ENCODE data around the gene TBCD. TPM values are rescaled to one million over a fixed set of nuclear protein-coding genes. Genes with fewer than 3 reads are reported as not detected.

The TBCD gene
- total and polyA plus RNA-seq, 9 of the 15 experiments (the other 6 are each of a cell fraction or from before 2014, with no cell fraction given), result 8.9 to 98.5 (median 28.0) TPM

GRCh38 chr17:82863941-82864712 lies 112.3 kb downstream of the TBCD start (continued):
- TF ChIP-seq NKRF (IDR thresholded peaks at IDR 0.05; ENCODE audit: borderline replicate concordance) (no peak), PHF21A (IDR thresholded peaks at IDR 0.05; ENCODE audit: borderline replicate concordance, low read depth) (no peak), ZNF124 (CRISPR knock-in tag; IDR thresholded peaks at IDR 0.05) (no peak), POLR2AphosphoS5 (IDR thresholded peaks at IDR 0.05; ENCODE audit: control insufficient read depth, insufficient read depth, low read depth, low read length) (no peak), BRCA1 (IDR thresholded peaks at IDR 0.05) (no peak), BRCA1 (CRISPR knock-in tag; IDR thresholded peaks at IDR 0.05) (no peak), MAFF (IDR thresholded peaks at IDR 0.05; ENCODE audit: low read length) (peak; percentile 47; the same call in 1 of the 2 replicates), CTBP1 (IDR thresholded peaks at IDR 0.05; ENCODE audit: borderline replicate concordance) (no peak), SRSF1 (IDR thresholded peaks at IDR 0.05; ENCODE audit: low read depth, low read length) (no peak), TOE1 (IDR thresholded peaks at IDR 0.05; ENCODE audit: borderline replicate concordance) (no peak), TOE1 (CRISPR knock-in tag; IDR thresholded peaks at IDR 0.05; ENCODE audit: borderline replicate concordance, low read depth) (no peak), ZBTB7A (IDR thresholded peaks at IDR 0.05; ENCODE audit: borderline replicate concordance, control insufficient read depth, low read depth, low read length) (no peak; the same call in 1 of the 2 replicates), RERE (CRISPR knock-in tag; IDR thresholded peaks at IDR 0.05; ENCODE audit: borderline replicate concordance) (no peak)
- TF ChIP-seq, protein P1, sequence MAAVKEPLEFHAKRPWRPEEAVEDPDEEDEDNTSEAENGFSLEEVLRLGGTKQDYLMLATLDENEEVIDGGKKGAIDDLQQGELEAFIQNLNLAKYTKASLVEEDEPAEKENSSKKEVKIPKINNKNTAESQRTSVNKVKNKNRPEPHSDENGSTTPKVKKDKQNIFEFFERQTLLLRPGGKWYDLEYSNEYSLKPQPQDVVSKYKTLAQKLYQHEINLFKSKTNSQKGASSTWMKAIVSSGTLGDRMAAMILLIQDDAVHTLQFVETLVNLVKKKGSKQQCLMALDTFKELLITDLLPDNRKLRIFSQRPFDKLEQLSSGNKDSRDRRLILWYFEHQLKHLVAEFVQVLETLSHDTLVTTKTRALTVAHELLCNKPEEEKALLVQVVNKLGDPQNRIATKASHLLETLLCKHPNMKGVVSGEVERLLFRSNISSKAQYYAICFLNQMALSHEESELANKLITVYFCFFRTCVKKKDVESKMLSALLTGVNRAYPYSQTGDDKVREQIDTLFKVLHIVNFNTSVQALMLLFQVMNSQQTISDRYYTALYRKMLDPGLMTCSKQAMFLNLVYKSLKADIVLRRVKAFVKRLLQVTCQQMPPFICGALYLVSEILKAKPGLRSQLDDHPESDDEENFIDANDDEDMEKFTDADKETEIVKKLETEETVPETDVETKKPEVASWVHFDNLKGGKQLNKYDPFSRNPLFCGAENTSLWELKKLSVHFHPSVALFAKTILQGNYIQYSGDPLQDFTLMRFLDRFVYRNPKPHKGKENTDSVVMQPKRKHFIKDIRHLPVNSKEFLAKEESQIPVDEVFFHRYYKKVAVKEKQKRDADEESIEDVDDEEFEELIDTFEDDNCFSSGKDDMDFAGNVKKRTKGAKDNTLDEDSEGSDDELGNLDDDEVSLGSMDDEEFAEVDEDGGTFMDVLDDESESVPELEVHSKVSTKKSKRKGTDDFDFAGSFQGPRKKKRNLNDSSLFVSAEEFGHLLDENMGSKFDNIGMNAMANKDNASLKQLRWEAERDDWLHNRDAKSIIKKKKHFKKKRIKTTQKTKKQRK (IDR thresholded peaks at IDR 0.05; ENCODE audit: borderline replicate concordance, low read depth, low read length), result no peak
